Transverse colon (tissue), 4 donors: ENCODE data around the gene ABCC2. TPM values are rescaled to one million over a fixed set of nuclear protein-coding genes. Genes with fewer than 3 reads are reported as not detected.

Experiments
- DNase-seq: peaks from one replicate; pipeline ENCODE4 v3.0.0-alpha.2; 2019
- H3K27ac ChIP-seq, 4 donors: fragments of 200-600 bp; sonication (generic); 2 replicates each; pipeline ENCODE4 v1.5.1; 2016 to 2018; ENCODE audit warnings: inconsistent platforms in 4 of 4
- H3K27me3 ChIP-seq: fragments of 200-600 bp; sonication (generic); 2 replicates; pipeline ENCODE4 v1.5.1; 2017; ENCODE audit warnings: inconsistent platforms
- H3K36me3 ChIP-seq, 4 donors: fragments of 200-600 bp; sonication (generic); 2 replicates each; pipeline ENCODE4 v1.5.1; 2017 to 2019; ENCODE audit warnings: inconsistent platforms in 4 of 4
- H3K4me1 ChIP-seq, 4 donors: fragments of 200-600 bp; sonication (generic); 2 replicates each; pipeline ENCODE4 v1.5.1; 2017 to 2020; ENCODE audit warnings: inconsistent platforms in 4 of 4
- H3K4me3 ChIP-seq, 4 donors: fragments of 200-600 bp; sonication (generic); 1 replicate in 1 of 4; 2 replicates in 3 of 4; pipeline versions ENCODE4 v1.5.1 to v1.6.1; 2017 to 2019; ENCODE audit warnings: inconsistent platforms in 4 of 4
- H3K9me3 ChIP-seq, 2 donors: fragments of 200-600 bp; sonication (generic); 2 replicates each; pipeline ENCODE4 v1.5.1; 2017 to 2019; ENCODE audit warnings: inconsistent platforms in 2 of 2
- EP300 ChIP-seq: sonication (generic); formaldehyde crosslinking; IDR thresholded peaks from one replicate; pipeline ENCODE4 v1.6.1; 2017; ENCODE audit warnings: antibody characterized with exemption, low read depth
- POLR2A ChIP-seq: fragments of 450-650 bp; IDR thresholded peaks from one replicate; pipeline ENCODE4 v1.6.1; 2016; ENCODE audit warnings: antibody characterized with exemption, mild to moderate bottlenecking, moderate library complexity
- POLR2AphosphoS5 ChIP-seq, 3 donors: sonication (generic); formaldehyde crosslinking; IDR thresholded peaks; one replicate each; pipeline ENCODE4 v1.6.1; 2016; ENCODE audit warnings: antibody characterized with exemption in 3 of 3
- WGBS, 2 donors: methylation state at CpG; one replicate each; pipeline ENCODE4 v1.1.5; 2018; ENCODE audit warnings: low coverage in 1 of 2; 5-methylcytosine and 5-hydroxymethylcytosine counted together
- in situ Hi-C, 4 donors: fragments of 200-750 bp; cut with MboI; loops; one replicate each; pipeline versions ENCODE4 v1.15.0 to v1.15.1; 2017; ENCODE audit warnings: low sequenced_read_pairs in 3 of 4, low pct_ligation_motif_present in 1 of 4, low pct_unique_long_range_greater_than_20kb in 1 of 4
- intact Hi-C: fragments of 100-400 bp; cut with DNase I; formaldehyde crosslinking; loops from one replicate; pipeline ENCODE4 v1.15.1; 2023; ENCODE audit warnings: low total_unique reads
- total RNA-seq, 4 donors: library from RNA; depleted of rRNA; stranded (reverse); fragments of >200 nt; gene quantifications; one replicate each; pipeline ENCODE4 v1.1.0, GENCODE V29; 2016
- TF ChIP-seq, protein P1 (sequence below), 5 experiments: fragments of 200-600 bp in 3 of 5; fragments of 450-650 bp in 2 of 5; sonication (generic) in 3 of 5; IDR thresholded peaks; 1 replicate in 2 of 5; 2 replicates in 3 of 5; pipeline ENCODE4 v1.5.1; 2016 to 2017; ENCODE audit warnings: antibody characterized with exemption in 5 of 5, inconsistent platforms in 3 of 5, mild to moderate bottlenecking in 2 of 5, moderate library complexity in 1 of 5

ABCC2 gene
- total RNA-seq, 4 donors from 2014 or later, result 0.75 to 2.7 (median 1.5) TPM

- intact Hi-C loops, result no loop called here
- H3K27ac ChIP-seq, result no peak overlapping the region
- H3K27me3 ChIP-seq, result no peaks in the 10 kb centered on the region
- no peaks in the 10 kb centered on the region for H3K9me3 ChIP-seq
- in situ Hi-C loops, result no loop called here
- H3K4me1 ChIP-seq, result no peaks in the 10 kb centered on the region
- TF ChIP-seq POLR2A, result no peak
- TF ChIP-seq EP300, result no peak
- TF ChIP-seq, protein P1, sequence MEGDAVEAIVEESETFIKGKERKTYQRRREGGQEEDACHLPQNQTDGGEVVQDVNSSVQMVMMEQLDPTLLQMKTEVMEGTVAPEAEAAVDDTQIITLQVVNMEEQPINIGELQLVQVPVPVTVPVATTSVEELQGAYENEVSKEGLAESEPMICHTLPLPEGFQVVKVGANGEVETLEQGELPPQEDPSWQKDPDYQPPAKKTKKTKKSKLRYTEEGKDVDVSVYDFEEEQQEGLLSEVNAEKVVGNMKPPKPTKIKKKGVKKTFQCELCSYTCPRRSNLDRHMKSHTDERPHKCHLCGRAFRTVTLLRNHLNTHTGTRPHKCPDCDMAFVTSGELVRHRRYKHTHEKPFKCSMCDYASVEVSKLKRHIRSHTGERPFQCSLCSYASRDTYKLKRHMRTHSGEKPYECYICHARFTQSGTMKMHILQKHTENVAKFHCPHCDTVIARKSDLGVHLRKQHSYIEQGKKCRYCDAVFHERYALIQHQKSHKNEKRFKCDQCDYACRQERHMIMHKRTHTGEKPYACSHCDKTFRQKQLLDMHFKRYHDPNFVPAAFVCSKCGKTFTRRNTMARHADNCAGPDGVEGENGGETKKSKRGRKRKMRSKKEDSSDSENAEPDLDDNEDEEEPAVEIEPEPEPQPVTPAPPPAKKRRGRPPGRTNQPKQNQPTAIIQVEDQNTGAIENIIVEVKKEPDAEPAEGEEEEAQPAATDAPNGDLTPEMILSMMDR (IDR thresholded peaks at IDR 0.05), result no peak
- no peak for TF ChIP-seq POLR2AphosphoS5 (IDR thresholded peaks at IDR 0.05)
- no peak overlapping the region for H3K4me3 ChIP-seq
- no peaks in the 10 kb centered on the region for H3K36me3 ChIP-seq
- no peak for DNase-seq
- WGBS, 2 donors, result 65 to 81% methylated on average over 4 of the region's 4 CpGs
These were observed 11.9 kb upstream of the ABCC2 start for GRCh38 chr10:99770408-99771045.

DNA sequence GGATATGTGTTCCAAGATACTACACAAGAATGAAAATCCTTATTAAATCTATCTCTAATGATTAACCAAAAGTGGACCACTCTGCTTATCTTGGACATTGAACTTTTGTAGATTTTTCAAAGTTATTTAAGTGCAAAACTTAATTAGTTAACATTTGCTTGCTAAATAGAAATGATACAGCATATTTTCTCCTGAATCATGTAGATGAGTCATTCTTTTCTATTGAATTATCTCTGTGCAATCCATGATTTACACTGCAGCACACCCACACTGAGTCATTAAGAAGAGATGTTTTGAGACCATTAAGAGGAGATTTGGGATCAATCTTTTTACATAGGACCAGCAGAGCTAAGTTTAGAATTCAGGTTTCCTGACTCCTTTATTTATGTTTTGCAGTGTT is 6.6 kb upstream of the ABCC2 start:
- Histone ChIP-seq H3K9me3 (no peaks in the 10 kb centered on the region), H3K4me1 (peaks cover 0 to 17% (median 2%) of the 10 kb centered on the region in 4 donors), H3K36me3 (no peaks in the 10 kb centered on the region), H3K4me3 (no peak overlapping the region), H3K27me3 (no peaks in the 10 kb centered on the region), H3K27ac (peak overlapping the region in 2 of 4 donors; percentile 12 to 31)
- peak in 1 of 3 donors; percentile 46 for TF ChIP-seq POLR2AphosphoS5 (IDR thresholded peaks at IDR 0.05)
- TF ChIP-seq, protein P1 (IDR thresholded peaks at IDR 0.05), result no peak
- intact Hi-C loops, result no loop called here
- no peak for DNase-seq
- in situ Hi-C loops, result no loop called here

DNA sequence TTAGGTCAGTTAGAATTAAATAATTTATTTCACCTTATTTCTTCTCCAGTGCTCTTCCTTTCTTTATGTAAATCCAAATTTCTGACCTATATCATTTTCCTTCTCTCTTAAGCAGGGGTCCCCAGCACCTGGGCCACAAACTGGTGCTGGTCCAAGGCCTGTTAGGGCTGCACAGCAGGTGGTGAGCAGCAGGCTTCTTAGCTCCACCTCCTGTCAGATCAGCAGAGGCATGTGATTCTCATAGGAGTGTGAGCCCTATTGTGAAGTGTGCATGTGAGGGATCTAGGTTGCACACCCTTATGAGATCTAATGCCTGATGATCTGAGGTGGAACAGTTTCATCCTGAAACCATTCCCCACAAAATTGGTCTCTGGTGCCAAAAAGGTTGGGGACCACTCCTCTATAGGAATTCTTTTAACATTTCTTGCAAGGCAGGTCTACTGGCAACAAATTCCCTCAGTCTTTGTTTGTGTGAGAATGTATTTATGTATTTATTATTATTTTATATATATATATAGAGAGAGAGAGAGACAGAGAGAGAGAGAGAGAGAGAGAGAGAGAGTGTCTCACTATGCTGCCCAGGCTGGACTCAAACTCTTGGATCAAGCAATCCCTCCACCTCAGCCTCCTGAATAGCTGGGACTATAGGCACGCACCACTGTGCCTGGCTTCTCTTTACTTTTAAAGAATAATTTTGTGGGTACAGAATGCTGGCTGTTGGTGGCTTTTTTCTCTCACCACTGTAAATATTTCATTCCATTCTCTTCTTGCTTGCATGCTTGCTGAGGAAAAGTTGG is 4.3 kb upstream of the ABCC2 start:
- Histone ChIP-seq H3K9me3 (no peaks in the 10 kb centered on the region), H3K4me1 (peaks cover 2 to 25% (median 4%) of the 10 kb centered on the region in 4 donors), H3K27me3 (no peaks in the 10 kb centered on the region), H3K27ac (no peak overlapping the region), H3K36me3 (no peaks in the 10 kb centered on the region), H3K4me3 (no peak overlapping the region)
- 100% methylated on average over 1 of the region's 1 CpG; no CpG with 5 or more reads in 1 of the 2 donors for WGBS, 2 donors
- in situ Hi-C loops, result no loop called here
- no peak for DNase-seq
- TF ChIP-seq POLR2AphosphoS5 (IDR thresholded peaks at IDR 0.05) (no peak), POLR2A (no peak)
- TF ChIP-seq, protein P1 (IDR thresholded peaks at IDR 0.05), result no peak
- intact Hi-C loops, result no loop called here

DNA sequence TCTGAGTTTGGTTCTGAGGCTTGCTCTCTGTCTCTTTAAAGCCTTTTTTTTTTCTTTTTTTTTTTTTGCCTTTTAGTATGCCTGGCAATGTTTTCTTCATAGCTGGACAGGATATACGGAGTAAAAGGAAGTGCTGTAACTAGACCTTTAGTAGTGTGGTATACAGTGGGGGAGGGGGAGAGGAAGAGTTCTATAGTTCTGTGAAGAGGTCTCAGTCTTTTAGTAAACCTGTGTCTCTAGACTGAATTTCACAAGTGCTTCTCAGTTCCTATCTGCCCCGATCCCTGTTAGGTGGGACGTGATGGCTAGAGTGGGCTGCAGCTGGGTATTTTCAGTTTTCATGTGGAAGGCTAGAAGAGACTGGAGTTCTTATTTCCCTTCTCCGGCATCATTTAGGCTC is 3.1 kb upstream of the ABCC2 start:
- H3K27me3 ChIP-seq, result no peaks in the 10 kb centered on the region
- no peaks in the 10 kb centered on the region for H3K9me3 ChIP-seq
- in situ Hi-C loops (no loop called here), intact Hi-C loops (no loop called here)
- WGBS, 2 donors, result 40 to 53% methylated on average over 3 to 4 of the region's 4 CpGs
- TF ChIP-seq EP300 (no peak), POLR2AphosphoS5 (IDR thresholded peaks at IDR 0.05) (no peak), POLR2A (no peak)
- TF ChIP-seq, protein P1 (IDR thresholded peaks at IDR 0.05), result no peak
- peaks cover 2 to 27% (median 4%) of the 10 kb centered on the region in 4 donors for H3K4me1 ChIP-seq
- no peak for DNase-seq
- H3K36me3 ChIP-seq, result no peaks in the 10 kb centered on the region
- peak overlapping the region; percentile 43 to 76 (median 68) for H3K27ac ChIP-seq
- H3K4me3 ChIP-seq, result no peak overlapping the region
